ENCODE data around the gene SPRR3.

DNA sequence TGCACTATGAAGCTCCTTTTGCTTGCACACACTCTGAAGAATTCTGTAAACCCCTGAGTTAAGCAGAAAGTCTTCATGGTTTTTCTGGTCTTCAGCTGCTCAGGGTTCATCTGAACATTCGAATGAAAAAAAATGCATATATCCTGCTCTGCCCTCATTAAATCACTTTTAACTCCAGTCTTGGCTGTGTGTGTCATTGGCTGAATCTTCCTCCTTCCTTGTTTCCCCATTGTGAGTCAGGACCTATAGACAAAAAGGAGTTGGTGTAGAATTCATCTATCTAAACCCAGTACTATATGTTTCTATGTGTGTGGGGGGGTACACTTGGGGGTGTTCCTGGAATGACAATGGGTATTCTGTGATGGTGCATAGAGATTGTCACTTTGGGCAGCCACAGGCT lies 22.9 kb downstream of the SPRR3 start:
- TF ChIP-seq, protein P1, sequence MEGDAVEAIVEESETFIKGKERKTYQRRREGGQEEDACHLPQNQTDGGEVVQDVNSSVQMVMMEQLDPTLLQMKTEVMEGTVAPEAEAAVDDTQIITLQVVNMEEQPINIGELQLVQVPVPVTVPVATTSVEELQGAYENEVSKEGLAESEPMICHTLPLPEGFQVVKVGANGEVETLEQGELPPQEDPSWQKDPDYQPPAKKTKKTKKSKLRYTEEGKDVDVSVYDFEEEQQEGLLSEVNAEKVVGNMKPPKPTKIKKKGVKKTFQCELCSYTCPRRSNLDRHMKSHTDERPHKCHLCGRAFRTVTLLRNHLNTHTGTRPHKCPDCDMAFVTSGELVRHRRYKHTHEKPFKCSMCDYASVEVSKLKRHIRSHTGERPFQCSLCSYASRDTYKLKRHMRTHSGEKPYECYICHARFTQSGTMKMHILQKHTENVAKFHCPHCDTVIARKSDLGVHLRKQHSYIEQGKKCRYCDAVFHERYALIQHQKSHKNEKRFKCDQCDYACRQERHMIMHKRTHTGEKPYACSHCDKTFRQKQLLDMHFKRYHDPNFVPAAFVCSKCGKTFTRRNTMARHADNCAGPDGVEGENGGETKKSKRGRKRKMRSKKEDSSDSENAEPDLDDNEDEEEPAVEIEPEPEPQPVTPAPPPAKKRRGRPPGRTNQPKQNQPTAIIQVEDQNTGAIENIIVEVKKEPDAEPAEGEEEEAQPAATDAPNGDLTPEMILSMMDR (IDR thresholded peaks at IDR 0.05): no peak
- TF ChIP-seq POLR2A (IDR thresholded peaks at IDR 0.05): no peak

All from lower leg skin (tissue), 3 donors.